HG02973 (cell line): Measurements from ENCODE around the gene PCBD2.
"Not testable (repeated sequence)": the region's sequence is repeated elsewhere in the genome, so short reads cannot be mapped to it uniquely, and the experiment has no call there.

ENCODE experiments used
- ATAC-seq: cut with Tn5 transposase; IDR thresholded peaks from one replicate; pipeline ENCODE4 v1.9.1; 2021; ENCODE audit warnings: moderate library complexity; ENCODE audit not compliant: unreplicated experiment

Gene PCBD2

DNA sequence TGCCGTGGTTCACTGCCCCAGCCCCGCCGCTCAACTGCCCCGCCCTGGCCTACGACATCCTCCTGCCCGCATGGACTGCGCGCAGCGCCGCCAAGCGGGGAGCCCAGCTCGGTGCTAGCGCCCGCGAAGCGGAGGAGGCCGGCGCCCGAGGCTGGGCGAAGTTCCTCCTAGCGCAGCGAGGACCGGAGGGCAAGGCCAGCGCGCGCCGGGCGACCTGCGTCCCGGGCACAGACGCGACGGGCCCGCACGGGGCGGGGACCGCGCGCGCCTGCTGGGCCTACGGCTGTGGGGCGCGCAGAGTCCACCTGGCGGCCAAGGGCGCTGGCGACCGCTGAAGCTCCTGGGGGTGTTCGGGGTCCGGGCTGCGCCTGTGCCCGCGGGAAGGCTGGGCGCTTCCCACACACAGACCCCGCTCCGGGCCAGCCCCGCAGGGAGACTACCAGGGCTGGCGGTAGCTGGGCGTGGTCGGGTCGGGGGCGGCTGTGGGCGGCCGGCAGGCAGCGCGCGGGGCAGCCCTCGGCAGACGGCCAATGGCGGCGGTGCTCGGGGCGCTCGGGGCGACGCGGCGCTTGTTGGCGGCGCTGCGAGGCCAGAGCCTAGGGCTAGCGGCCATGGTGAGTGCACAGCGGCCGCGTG, at the start of gene PCBD2:
Gene PCBD2 (plus strand): TSS at position 522 of the 636 bp plus-strand sequence. CDS start 9 bp downstream, at position 531.
- peak; percentile 71 for ATAC-seq

DNA sequence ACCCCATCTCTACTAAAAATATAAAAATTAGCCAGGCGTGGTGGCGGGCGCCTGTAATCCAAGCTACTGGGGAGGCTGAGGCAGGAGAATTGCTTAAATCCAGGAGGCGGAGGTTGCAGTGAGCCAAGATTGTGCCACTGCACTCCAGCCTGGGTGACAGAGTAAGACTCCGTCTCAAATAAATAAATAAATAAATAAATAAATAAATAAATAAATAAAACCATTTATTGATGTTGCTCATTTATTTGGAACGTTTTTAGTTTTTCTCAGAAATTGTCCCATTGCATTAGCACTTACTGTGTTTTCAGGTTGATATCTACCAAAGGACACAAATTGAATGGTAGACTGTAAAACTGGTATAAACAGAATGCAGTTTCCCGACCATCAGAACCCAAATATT, 48.5 kb upstream of the PCBD2 start:
- ATAC-seq: not testable (repeated sequence)

GRCh38 chr5:134857401-134857800, 47.5 kb upstream of the PCBD2 start:
- ATAC-seq: no peak

GRCh38 chr5:134864707-134865106, 40.2 kb upstream of the PCBD2 start:
- ATAC-seq: no peak

- no peak for ATAC-seq
These were observed 31.4 kb upstream of the PCBD2 start for GRCh38 chr5:134873494-134873893.

- ATAC-seq: peak; percentile 78
These were observed 30.7 kb upstream of the PCBD2 start, which contains the start of gene TXNDC15 for GRCh38 chr5:134873987-134874830. Gene TXNDC15, plus strand, starts transcription at chr5:134874371. Its CDS starts 57 bp downstream, at chr5:134874428.

DNA sequence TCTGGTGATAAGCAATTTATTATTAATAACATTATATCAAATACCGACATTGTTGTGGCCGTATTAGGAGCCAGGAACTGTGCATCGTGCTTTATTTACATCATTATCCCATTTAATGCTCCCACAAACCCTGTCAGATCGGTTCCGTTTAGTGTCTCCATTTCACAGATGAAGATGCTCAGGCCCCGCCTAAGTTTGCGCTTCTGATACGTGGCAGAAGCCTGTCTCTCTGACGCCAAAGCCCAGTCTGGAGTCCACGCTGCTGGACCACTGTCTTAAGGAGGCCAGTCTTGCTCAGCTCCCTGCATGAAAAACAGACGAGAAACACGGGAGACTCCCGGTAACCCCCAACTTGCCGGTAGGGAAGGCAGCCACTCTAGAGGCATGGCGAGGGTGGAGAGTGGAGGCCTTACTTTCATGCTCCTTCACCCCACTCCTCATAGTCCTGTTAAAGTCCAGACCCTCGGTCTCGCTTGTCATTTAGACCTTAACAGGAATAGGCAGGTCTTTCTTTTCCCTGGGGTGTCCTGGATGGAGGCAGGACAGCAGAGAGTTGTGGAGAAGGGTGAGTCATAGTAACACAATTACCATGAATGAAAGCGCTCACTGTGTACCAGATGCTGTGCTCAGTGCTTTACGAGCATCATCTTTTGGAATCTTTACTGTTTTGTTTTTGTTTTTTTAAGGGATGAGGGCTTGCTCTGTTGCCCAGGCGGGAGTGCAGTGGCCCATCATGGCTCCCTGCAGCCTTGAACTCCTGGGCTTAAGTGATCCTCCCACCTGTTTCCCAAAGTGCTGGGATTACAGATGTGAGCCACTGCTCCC, 29.9 kb upstream of the PCBD2 start:
- ATAC-seq: peak; percentile 32

- no peak for ATAC-seq
These were observed 27.8 kb upstream of the PCBD2 start for GRCh38 chr5:134877159-134877558.

DNA sequence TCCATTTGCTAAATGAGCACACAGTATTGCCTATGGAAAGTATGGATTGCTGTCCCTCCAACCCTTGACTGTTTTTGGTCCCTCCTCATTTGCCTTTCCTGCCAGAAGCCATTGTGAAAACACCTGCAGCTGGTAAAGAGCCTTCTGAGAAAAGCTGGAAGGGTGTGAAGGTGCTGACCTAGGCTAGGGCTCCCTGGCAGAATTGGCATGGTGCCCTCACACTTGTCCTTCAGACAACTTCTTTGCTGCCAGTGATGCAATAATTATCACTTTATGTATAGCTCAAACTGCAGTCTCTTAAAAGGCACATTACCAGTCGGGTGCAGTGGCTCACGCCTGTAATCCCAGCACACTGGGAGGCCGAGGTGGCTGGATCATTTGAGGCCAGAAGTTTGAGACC, 26.5 kb upstream of the PCBD2 start:
- no peak for ATAC-seq

DNA sequence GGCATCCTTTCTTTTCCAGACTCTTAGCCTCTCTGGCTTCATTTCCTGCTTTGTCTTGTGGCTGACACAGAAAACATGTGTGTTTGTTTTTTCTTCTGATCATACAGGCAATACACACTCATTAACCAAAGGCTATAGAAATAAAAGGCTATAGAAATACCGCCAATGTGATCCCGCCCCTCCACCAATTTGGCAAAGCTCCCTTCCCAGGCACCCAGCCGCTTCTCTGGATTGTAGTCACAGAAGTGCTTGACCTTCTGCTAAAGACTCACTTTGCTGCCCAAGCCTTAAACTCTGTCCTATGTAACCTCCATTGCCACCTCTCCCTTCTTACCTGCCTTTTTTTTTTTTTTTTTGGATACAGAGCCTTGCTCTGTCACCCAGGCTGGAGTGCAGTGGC, 25.5 kb upstream of the PCBD2 start:
- ATAC-seq: no peak

GRCh38 chr5:134880937-134881336, 24.0 kb upstream of the PCBD2 start:
- ATAC-seq: not testable (repeated sequence)

- ATAC-seq: not testable (repeated sequence)
These were observed 23.2 kb upstream of the PCBD2 start for GRCh38 chr5:134881711-134882110.

GRCh38 chr5:134887593-134888159, 17.3 kb upstream of the PCBD2 start:
- ATAC-seq: no peak

- no peak for ATAC-seq
These were observed 15.6 kb upstream of the PCBD2 start for GRCh38 chr5:134889335-134889734.

DNA sequence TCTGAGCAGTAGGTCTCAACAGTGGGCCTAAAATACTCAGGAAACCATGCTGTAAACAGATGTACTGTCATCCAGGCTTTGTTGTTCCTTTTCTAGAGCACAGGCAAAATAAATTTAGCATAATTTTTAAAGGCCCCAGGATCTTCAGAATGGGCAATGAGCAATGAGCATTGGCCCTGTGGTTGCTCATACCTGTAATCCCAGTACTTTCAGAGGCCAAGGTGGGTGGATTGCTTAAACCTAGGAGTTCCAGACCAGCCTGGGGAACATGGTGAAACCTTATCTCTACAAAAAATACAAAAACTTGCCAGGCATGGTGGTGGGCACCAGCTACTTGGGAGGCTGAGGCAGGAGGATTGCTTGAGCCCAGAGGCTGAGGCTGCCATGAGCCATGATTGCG, 13.5 kb upstream of the PCBD2 start:
- no peak for ATAC-seq

DNA sequence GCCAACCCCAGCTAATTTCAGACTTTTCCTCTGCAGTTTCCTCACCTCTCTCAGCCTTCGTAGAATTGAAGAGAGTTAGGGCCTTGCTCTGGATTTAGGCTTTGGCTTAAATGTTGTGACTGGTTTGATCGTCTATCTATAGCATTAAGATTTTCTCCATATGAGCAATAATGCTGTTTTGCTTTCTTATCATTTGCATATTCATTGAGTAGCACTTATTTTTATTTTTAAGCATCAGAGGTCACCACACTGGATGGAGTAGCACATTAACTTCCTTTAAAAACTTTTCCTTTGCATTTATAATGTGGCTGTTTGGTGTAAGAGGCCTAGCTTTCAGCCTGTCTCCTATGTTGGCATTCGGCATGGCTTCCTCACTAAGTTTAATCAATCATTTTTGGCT, 12.6 kb upstream of the PCBD2 start:
- ATAC-seq: no peak

DNA sequence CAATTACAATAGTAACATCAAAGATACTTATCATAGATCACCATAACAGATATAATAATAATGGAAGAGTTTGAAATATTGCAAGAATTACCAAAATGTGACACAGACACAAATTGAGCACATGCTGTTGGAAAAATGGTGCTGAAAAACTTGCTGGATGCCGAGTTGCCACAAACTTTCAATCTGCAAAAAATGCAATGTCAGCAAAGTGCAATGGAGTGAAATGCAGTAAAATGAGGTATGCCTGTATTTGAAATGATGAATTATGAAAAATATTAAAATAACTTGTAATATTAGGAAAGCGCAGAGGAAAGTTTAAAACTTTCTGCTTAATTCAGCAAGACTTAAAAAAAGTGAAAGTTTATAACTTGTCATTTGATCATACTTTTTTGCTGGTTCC, 12.0 kb upstream of the PCBD2 start:
- ATAC-seq: no peak

DNA sequence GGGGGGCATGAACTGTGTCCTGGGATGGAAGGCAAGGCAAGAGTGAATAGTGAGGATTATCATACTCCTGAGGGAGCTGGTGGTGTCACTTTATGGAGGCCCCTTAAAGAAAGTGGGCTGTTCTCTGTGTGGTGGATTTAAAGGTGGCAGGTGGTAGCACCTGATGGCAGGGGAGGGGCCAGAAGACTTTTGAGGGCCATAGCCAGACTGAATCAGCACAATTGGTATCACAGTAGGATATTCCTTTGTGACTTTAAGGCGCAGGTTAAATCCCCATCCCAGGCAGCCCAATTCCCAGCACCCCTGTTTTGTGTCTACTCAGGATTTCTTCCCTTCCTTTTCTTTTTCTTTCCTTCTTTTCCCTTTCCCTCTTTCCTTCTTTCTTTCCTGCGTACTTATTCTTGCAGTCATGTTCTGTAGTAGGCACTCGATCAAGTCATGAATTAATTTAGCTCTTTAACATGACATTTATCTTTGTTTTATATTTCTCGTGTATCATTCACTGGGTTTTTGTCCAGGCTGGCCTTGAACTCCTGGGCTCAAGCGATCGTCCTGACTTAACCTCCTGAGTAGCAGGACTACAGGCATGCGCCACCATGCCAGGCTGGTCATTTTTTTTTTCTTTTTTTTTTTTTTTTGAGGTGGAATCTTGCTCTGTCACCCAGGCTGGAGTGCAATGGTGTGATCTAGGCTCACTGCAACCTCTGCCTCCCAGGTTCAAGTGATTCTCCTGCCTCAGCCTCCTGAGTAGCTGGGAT, 11.0 kb upstream of the PCBD2 start:
- ATAC-seq: no peak

- ATAC-seq: peak; percentile 33
These were observed 2.7 kb upstream of the PCBD2 start for GRCh38 chr5:134902071-134902801.
